Measurements from ENCODE around the gene MLLT10.

DNA sequence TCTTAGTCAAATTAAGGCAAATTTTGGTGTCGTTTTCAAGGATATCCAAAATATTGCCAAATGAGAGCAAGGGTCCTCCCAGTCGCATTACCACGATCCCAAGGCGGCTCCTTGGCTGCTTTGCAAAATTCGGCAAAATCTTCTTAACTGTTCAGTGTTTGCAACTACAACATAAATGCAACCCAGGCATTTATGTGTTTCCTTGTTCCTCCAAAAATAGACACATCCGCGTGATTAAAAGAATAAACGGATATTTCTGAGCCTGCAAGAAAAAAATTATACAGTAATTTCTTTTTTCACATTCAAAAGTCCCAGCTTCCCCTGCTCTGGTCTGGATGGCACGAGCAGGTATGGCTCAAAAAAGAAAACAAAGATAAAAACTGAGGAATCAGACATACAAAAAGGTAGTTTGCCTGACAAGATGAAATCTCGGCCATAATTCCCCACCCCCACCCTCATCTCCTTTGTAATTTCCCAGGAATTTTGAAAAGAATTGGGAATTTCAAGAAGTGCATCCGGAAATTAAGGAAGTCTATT is 14.6 kb upstream of the MLLT10 start:
- TF ChIP-seq, protein P1, sequence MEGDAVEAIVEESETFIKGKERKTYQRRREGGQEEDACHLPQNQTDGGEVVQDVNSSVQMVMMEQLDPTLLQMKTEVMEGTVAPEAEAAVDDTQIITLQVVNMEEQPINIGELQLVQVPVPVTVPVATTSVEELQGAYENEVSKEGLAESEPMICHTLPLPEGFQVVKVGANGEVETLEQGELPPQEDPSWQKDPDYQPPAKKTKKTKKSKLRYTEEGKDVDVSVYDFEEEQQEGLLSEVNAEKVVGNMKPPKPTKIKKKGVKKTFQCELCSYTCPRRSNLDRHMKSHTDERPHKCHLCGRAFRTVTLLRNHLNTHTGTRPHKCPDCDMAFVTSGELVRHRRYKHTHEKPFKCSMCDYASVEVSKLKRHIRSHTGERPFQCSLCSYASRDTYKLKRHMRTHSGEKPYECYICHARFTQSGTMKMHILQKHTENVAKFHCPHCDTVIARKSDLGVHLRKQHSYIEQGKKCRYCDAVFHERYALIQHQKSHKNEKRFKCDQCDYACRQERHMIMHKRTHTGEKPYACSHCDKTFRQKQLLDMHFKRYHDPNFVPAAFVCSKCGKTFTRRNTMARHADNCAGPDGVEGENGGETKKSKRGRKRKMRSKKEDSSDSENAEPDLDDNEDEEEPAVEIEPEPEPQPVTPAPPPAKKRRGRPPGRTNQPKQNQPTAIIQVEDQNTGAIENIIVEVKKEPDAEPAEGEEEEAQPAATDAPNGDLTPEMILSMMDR (IDR thresholded peaks at IDR 0.05), result no peak
- TF ChIP-seq, protein P2, sequence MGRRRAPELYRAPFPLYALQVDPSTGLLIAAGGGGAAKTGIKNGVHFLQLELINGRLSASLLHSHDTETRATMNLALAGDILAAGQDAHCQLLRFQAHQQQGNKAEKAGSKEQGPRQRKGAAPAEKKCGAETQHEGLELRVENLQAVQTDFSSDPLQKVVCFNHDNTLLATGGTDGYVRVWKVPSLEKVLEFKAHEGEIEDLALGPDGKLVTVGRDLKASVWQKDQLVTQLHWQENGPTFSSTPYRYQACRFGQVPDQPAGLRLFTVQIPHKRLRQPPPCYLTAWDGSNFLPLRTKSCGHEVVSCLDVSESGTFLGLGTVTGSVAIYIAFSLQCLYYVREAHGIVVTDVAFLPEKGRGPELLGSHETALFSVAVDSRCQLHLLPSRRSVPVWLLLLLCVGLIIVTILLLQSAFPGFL (CRISPR knock-in tag; IDR thresholded peaks at IDR 0.05; ENCODE audit: borderline replicate concordance), result no peak
- TF ChIP-seq, protein P3, sequence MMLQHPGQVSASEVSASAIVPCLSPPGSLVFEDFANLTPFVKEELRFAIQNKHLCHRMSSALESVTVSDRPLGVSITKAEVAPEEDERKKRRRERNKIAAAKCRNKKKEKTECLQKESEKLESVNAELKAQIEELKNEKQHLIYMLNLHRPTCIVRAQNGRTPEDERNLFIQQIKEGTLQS (CRISPR knock-in tag; conservative IDR thresholded peaks at IDR 0.05), result no peak
- TF ChIP-seq, protein P4, sequence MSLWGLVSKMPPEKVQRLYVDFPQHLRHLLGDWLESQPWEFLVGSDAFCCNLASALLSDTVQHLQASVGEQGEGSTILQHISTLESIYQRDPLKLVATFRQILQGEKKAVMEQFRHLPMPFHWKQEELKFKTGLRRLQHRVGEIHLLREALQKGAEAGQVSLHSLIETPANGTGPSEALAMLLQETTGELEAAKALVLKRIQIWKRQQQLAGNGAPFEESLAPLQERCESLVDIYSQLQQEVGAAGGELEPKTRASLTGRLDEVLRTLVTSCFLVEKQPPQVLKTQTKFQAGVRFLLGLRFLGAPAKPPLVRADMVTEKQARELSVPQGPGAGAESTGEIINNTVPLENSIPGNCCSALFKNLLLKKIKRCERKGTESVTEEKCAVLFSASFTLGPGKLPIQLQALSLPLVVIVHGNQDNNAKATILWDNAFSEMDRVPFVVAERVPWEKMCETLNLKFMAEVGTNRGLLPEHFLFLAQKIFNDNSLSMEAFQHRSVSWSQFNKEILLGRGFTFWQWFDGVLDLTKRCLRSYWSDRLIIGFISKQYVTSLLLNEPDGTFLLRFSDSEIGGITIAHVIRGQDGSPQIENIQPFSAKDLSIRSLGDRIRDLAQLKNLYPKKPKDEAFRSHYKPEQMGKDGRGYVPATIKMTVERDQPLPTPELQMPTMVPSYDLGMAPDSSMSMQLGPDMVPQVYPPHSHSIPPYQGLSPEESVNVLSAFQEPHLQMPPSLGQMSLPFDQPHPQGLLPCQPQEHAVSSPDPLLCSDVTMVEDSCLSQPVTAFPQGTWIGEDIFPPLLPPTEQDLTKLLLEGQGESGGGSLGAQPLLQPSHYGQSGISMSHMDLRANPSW (CRISPR knock-in tag; conservative IDR thresholded peaks at IDR 0.05; ENCODE audit: low read depth), result no peak
- TF ChIP-seq, protein P5, sequence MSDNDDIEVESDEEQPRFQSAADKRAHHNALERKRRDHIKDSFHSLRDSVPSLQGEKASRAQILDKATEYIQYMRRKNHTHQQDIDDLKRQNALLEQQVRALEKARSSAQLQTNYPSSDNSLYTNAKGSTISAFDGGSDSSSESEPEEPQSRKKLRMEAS (CRISPR knock-in tag; IDR thresholded peaks at IDR 0.05), result no peak
- TF ChIP-seq NFYB (CRISPR knock-in tag; conservative IDR thresholded peaks at IDR 0.05; ENCODE audit: low read depth), result no peak
- TF ChIP-seq NR3C1 (CRISPR knock-in tag; conservative IDR thresholded peaks at IDR 0.05; ENCODE audit: low read depth), result no peak
- TF ChIP-seq JUN (CRISPR knock-in tag; IDR thresholded peaks at IDR 0.05), result no peak
- TF ChIP-seq ZNF219 (CRISPR knock-in tag; IDR thresholded peaks at IDR 0.05; ENCODE audit: borderline replicate concordance), result no peak
- TF ChIP-seq RORB (CRISPR knock-in tag; IDR thresholded peaks at IDR 0.05), result no peak
- TF ChIP-seq, protein P6, sequence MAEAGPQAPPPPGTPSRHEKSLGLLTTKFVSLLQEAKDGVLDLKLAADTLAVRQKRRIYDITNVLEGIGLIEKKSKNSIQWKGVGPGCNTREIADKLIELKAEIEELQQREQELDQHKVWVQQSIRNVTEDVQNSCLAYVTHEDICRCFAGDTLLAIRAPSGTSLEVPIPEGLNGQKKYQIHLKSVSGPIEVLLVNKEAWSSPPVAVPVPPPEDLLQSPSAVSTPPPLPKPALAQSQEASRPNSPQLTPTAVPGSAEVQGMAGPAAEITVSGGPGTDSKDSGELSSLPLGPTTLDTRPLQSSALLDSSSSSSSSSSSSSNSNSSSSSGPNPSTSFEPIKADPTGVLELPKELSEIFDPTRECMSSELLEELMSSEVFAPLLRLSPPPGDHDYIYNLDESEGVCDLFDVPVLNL (CRISPR knock-in tag; IDR thresholded peaks at IDR 0.05; ENCODE audit: borderline replicate concordance, low read depth), result no peak
- no peak for TF ChIP-seq FOXP1 (CRISPR knock-in tag; IDR thresholded peaks at IDR 0.05; ENCODE audit: borderline replicate concordance)
- TF ChIP-seq, protein P7, sequence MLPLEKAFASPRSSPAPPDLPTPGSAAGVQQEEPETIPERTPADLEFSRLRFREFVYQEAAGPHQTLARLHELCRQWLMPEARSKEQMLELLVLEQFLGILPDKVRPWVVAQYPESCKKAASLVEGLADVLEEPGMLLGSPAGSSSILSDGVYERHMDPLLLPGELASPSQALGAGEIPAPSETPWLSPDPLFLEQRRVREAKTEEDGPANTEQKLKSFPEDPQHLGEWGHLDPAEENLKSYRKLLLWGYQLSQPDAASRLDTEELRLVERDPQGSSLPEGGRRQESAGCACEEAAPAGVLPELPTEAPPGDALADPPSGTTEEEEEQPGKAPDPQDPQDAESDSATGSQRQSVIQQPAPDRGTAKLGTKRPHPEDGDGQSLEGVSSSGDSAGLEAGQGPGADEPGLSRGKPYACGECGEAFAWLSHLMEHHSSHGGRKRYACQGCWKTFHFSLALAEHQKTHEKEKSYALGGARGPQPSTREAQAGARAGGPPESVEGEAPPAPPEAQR (CRISPR knock-in tag; IDR thresholded peaks at IDR 0.05), result no peak
- TF ChIP-seq, protein P8, sequence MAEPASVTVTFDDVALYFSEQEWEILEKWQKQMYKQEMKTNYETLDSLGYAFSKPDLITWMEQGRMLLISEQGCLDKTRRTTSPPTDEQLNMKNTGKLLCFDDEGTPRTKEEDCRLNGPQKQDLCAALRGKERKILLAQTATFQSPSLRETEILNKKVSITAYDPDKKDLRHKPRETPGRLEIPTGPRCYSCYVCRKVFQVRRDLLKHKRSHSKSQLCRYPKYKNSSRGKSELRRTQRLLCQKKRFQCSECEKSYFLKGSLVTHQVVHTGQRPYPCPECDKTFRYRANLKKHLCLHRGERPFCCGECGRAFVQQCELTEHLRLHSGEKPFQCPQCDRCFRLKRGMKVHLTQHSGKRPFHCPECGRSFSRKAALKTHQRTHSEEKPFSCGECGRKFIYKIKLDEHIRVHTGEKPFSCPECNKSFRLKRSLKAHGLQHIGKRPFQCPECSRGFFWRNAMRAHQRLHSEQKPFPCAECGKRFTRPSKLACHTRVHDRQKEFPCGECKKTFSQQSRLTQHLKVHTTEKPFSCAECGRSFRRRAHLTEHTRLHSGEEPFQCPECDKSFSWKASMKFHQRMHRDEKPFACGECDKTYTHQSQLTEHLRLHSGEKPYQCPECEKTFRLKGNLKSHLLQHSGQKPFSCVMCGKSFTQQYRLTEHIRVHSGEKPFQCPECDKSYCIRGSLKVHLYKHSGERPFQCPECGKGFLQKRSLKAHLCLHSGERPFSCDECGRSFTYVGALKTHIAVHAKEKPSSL (CRISPR knock-in tag; conservative IDR thresholded peaks at IDR 0.05), result no peak

Data from WTC11 (cell line).